Measurements from ENCODE around the gene PLXNB1.
"Not testable (repeated sequence)": the region's sequence is repeated elsewhere in the genome, so short reads cannot be mapped to it uniquely, and the experiment has no call there.

Gene PLXNB1

GRCh38 chr3:48465531-48466378 is 35.9 kb upstream of the PLXNB1 start:
- in situ Hi-C loops (cut with MboI; ENCODE audit: low sequenced_read_pairs) = no loop called here

GRCh38 chr3:48465237-48465530 is 35.3 kb upstream of the PLXNB1 start:
- in situ Hi-C loops (cut with MboI; ENCODE audit: low sequenced_read_pairs) = no loop called here

- in situ Hi-C loops (cut with MboI; ENCODE audit: low sequenced_read_pairs) = no loop called here
These were observed 34.9 kb upstream of the PLXNB1 start for GRCh38 chr3:48464713-48465221.

GRCh38 chr3:48463703-48464102 is 33.8 kb upstream of the PLXNB1 start:
- in situ Hi-C loops (cut with MboI; ENCODE audit: low sequenced_read_pairs) = no loop called here

DNA sequence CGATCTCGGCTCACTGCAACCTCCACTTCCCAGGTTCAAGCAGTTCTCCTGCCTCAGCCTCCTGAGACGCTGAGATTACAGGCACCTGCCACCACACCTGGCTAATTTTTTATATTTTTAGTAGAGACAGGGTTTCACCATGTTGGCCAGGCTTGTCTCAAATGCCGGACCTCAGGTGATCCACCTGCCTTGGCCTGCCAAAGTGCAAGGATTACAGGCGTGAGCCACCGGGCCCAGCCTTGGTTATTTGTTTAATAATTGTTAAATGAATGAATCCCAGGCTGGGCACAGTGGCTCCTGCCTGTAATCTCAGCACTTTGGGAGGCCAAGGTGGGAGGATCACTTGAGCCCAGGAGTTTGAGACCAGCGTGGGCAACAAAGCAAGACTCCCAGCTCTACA is 31.9 kb upstream of the PLXNB1 start:
- in situ Hi-C loops (cut with MboI; ENCODE audit: low sequenced_read_pairs) = not testable (repeated sequence)

DNA sequence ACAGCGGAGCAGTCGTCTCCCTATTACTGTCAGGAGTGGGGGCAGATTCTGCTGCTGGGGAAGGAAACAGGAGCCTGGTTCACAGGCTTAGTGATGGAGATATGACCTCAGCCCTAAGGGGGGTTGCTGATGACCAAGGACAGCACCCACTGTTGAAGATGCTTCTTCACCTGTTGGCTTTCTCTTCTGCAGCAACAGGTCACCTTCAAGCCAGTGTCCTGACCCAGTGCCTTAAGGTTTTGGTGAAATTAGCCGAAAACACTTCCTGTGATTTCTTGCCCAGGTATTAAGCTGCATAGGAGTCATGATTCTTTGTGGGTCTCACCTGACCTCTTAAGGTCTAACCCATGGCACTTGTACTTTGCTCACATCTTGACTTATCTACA is 30.6 kb upstream of the PLXNB1 start:
- in situ Hi-C loops (cut with MboI; ENCODE audit: low sequenced_read_pairs) = no loop called here

DNA sequence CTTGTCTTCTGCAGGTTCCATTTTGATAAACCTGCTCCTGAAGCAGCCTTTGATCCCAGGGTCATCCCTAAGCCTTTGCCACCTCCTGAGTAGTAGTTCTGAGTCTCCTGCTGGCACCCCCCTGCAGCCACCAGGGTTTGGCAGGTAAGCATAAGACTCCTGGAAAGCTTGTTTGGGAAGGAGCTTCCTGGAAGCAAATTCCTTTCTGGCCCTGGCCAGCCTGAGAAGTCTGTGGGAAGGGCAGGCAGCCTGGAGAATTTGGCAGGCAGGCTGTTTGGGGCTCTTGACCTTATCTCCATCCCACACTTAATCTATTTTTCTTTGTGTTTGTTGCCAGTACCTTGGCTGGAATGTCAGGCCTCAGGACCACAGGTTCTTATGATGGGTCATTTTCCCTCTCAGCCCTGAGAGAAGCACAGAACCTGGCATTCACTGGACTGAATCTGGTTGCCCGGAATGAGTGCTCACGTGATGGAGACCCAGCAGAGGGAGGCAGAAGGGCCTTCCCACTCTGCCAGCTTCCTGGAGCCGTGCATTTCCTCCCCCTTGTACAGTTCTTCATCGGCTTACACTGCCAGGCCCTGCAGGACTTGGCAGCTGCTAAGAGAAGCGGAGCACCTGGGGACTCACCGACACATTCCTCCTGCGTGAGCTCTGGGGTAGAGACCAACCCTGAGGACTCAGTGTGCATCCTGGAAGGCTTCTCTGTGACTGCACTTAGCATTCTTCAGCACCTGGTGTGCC is 30.1 kb upstream of the PLXNB1 start:
- in situ Hi-C loops (cut with MboI; ENCODE audit: low sequenced_read_pairs) = no loop called here

DNA sequence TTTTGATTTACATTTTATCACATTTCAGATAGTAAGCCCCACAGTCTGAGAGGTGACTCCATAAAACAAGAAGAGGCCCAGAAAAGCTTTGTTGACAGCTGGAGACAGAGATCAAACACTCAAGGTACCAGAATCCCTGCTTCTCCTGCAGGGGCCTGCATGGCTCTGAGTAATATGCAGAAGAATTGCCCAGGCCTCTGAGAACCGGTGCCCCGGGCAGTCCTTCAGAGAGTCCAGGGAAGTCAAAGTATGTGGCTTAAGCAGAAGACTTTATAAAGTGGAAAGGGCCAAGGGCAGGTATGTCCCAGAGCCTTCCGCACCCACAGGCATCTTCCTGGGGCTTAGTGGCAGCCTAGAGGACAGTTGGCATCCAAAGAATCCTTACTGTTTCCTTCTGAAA is 29.4 kb upstream of the PLXNB1 start:
- in situ Hi-C loops (cut with MboI; ENCODE audit: low sequenced_read_pairs) = no loop called here

DNA sequence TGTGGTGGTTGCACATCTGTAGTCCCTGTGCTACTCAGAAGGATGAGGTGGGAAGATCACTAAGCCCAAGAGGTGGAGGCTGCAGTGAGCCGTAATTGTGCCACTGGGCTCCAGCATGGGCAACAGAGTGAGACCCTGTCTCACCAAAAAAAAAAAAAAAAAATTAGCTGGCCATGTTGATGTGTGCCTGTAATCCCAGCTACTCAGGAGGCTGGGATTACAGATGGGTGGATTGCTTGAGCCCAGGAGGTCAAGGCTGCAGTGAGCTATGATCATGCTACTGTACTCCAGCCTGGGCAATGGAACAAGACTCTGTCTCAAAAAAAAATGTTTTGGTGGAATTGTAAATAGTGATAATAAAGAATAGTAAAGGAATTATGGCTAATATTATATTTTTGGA is 26.6 kb upstream of the PLXNB1 start:
- in situ Hi-C loops (cut with MboI; ENCODE audit: low sequenced_read_pairs) = no loop called here

- in situ Hi-C loops (cut with MboI; ENCODE audit: low sequenced_read_pairs) = no loop called here
These were observed 21.4 kb upstream of the PLXNB1 start for GRCh38 chr3:48451270-48451669.

GRCh38 chr3:48446425-48447193 is 16.7 kb upstream of the PLXNB1 start, which contains the start of gene ATRIP:
TSS of gene ATRIP (plus strand) at chr3:48446737. CDS start at chr3:48446846, 109 bp downstream.
- in situ Hi-C loops (cut with MboI; ENCODE audit: low sequenced_read_pairs) = no loop called here

DNA sequence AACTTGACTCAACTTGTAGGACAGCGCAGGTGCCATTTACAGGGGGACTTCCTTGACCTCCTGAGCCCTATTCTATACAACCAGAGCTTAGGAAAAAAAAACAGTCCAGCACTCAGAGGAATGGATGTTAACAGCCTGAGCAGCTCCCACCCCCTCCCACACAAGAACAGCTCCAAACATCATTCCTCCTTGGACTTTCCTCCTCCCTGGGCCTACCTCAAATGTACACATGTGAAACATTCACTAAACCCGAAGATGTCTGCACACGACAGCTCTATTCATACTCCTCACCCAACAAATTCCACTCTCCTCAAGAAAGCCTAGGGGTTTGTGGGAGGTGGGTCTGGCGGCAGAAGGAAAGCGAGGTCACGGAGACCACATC is 16.1 kb upstream of the PLXNB1 start:
- in situ Hi-C loops (cut with MboI; ENCODE audit: low sequenced_read_pairs) = no loop called here

- in situ Hi-C loops (cut with MboI; ENCODE audit: low sequenced_read_pairs) = no loop called here
These were observed 15.5 kb upstream of the PLXNB1 start for GRCh38 chr3:48445277-48445882.

DNA sequence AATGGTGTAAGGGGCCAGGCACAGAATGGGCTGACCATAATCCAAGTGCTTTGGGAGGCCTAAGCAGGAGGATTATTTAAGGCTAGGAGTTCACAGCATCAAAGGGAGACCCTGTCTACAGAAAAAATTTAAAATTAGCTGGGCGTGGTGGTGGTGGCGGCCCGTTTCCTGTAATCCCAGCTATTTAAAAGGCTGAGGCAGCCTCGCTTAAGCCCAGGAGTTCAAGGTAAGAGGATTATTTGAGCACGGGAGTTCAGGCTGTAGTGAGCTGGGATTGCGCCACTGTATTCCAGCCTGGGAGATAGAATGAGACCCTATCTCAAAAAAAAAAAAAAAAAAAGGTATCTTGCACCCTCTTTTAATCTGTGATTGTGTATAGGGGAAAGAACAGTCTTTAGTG is 12.1 kb upstream of the PLXNB1 start:
- in situ Hi-C loops (cut with MboI; ENCODE audit: low sequenced_read_pairs) = no loop called here

- in situ Hi-C loops (cut with MboI; ENCODE audit: low sequenced_read_pairs) = no loop called here
These were observed 10.7 kb upstream of the PLXNB1 start for GRCh38 chr3:48440590-48440958.

DNA sequence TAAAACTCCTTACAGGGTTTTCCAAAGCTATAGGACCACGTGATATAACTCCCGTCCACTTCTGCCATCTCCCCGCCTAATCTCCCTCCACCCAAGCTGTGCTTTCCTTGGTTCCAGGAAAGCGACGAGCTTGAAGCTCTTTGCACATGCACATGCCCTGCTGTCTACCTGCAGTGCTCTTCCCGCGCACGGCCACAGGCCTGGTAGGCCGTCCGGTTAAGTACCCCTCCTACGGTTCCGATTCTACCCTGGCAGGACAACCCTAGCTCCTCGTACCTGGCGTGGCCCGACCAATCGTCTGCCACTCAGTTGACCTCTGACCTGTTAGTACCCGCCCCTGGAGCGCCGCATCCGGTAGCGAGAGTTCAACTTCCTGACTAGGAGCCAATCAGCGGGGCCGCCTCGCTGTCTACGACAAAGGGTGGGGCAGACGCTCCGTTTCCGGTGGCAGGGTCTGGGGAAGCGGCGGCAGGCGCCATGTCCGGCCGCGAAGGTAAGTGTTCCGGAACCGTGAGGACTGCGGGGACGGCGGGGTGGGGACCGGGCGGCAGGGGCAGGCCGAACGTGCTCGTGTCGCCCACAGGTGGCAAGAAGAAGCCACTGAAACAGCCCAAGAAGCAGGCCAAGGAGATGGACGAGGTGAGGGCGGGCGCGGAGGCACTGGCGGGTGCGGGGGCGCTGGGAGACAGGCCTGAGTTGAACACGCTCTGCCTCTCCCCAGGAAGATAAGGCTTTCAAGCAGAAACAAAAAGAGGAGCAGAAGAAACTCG is 10.1 kb upstream of the PLXNB1 start, which contains the start of the genes CCDC51 and TMA7:
CCDC51 (minus strand) TSS at position 300 of the 770 bp plus-strand sequence. CDS start 4,991 bp downstream, outside the sequence.
TMA7 (plus strand) TSS at position 438 of the 770 bp plus-strand sequence; CDS start at position 478, 40 bp downstream.
- in situ Hi-C loops (cut with MboI; ENCODE audit: low sequenced_read_pairs) = loop anchor here (10.0 kb wide), 1 partner anchor 175 kb away; no protein-coding TSS in a partner anchor

DNA sequence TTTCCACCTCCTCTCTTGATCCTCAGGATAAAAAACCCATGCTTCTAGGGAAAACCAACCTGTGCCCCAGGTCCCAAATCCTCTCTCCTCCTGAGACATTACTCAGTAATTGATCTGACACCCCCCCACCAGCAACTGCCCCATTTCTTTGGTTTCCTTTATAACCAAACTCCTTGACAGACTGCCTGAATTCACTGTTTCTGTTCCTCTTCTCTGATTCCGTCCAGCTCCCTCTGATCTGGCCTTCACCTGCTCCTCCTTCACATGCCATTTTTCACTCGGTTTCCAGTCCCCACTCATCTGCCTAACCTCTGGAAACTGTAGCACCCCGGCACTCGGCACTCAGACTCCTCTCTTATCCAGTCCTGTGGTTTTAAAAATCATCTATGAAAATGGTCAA is 7.9 kb upstream of the PLXNB1 start:
- in situ Hi-C loops (cut with MboI; ENCODE audit: low sequenced_read_pairs) = loop anchor here (10.0 kb wide), 1 partner anchor 173 kb away; no protein-coding TSS in a partner anchor

DNA sequence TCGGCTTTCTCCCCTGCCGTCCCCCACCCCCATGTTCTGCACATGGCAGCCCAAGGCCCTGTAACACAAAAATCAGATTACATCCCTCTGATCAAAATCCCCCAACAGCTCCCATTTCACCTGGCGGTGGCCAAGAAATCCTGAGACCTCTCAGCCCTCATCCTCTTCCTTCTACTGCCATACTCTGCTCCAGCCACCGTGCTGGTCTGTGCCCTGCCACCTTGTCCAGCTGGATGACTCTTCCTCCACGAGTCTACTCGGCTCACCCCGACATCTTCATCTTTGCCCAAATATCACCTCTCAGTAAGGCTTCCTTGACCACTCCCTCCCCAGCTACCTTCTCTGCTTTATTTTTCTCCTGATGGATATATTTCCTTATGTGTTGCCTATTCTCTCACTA is 7.0 kb upstream of the PLXNB1 start:
- in situ Hi-C loops (cut with MboI; ENCODE audit: low sequenced_read_pairs) = loop anchor here (10.0 kb wide), 1 partner anchor 172 kb away; no protein-coding TSS in a partner anchor

GRCh38 chr3:48436477-48436787 is 6.5 kb upstream of the PLXNB1 start:
- in situ Hi-C loops (cut with MboI; ENCODE audit: low sequenced_read_pairs) = loop anchor here (10.0 kb wide), 1 partner anchor 172 kb away; no protein-coding TSS in a partner anchor
